ENCODE measurements around the gene NPDC1. TPM values are rescaled to one million over a fixed set of nuclear protein-coding genes. Genes with fewer than 3 reads are reported as not detected.
A peak's percentile ranks its signal among the peaks of the same experiment; 100 is the strongest.
"Not testable (repeated sequence)": the region's sequence is repeated elsewhere in the genome, so short reads cannot be mapped to it uniquely, and the experiment has no call there.

NPDC1 gene
- total RNA-seq, 1 donor from 2014 or later = 3.8 TPM

- Mint-ChIP-seq H3K4me3 (no peak overlapping the region), H3K4me1 (no peaks in the 10 kb centered on the region), H3K36me3 (no peaks in the 10 kb centered on the region), H3K9me3 (no peaks in the 10 kb centered on the region), H3K27ac (no peak overlapping the region), H3K27me3 (ENCODE audit: insufficient read depth, low read depth) (no peaks in the 10 kb centered on the region)
- H3K27me3 ChIP-seq = no peaks in the 10 kb centered on the region
- peak overlapping the region; percentile 22 for H3K4me2 ChIP-seq
- H4K20me1 ChIP-seq (ENCODE audit: low read depth) = no peaks in the 10 kb centered on the region
- H3F3A ChIP-seq (ENCODE audit: low read depth) = peaks cover 6% of the 10 kb centered on the region
- no peaks in the 10 kb centered on the region for H3K9me3 ChIP-seq (ENCODE audit: low read depth)
- no peak overlapping the region for H3K4me3 ChIP-seq
- no peak overlapping the region for H3K9ac ChIP-seq
- peak; percentile 82 for TF ChIP-seq CTCF (IDR thresholded peaks at IDR 0.05)
- TF ChIP-seq EZH2phosphoT487 (IDR thresholded peaks at IDR 0.05) = no peak
- TF ChIP-seq EZH2 (IDR thresholded peaks at IDR 0.05) = no peak
- H2AFZ ChIP-seq (replicated peaks) = no peak overlapping the region
- DNase-seq (ENCODE audit: low spot score) = peak; percentile 92
- H3K4me1 ChIP-seq = no peaks in the 10 kb centered on the region
- no peaks in the 10 kb centered on the region for H3K79me2 ChIP-seq (ENCODE audit: low read depth)
- H3K27ac ChIP-seq = no peak overlapping the region
- H3K36me3 ChIP-seq = no peaks in the 10 kb centered on the region
Measured at GRCh38 chr9:137034709-137035506, 11.1 kb downstream of the NPDC1 start.

GRCh38 chr9:137034039-137034708, 11.8 kb downstream of the NPDC1 start:
- H3K9me3 Mint-ChIP-seq = no peaks in the 10 kb centered on the region

GRCh38 chr9:137033481-137033880, 12.5 kb downstream of the NPDC1 start:
- H3K27me3 Mint-ChIP-seq (ENCODE audit: insufficient read depth, low read depth); H3K27ac ChIP-seq; H3K9ac ChIP-seq; H3K4me1 ChIP-seq; H3K27me3 ChIP-seq; H2AFZ ChIP-seq (replicated peaks); H3K4me3 Mint-ChIP-seq; DNase-seq (ENCODE audit: low spot score); H3K36me3 Mint-ChIP-seq; H3K79me2 ChIP-seq (ENCODE audit: low read depth); H3K9me3 ChIP-seq (ENCODE audit: low read depth); H3K4me2 ChIP-seq; H4K20me1 ChIP-seq (ENCODE audit: low read depth); H3K4me3 ChIP-seq; H3K36me3 ChIP-seq; H3K27ac Mint-ChIP-seq; H3K4me1 Mint-ChIP-seq; H3K9me3 Mint-ChIP-seq: not testable (repeated sequence)
- peaks cover 18% of the 10 kb centered on the region for H3F3A ChIP-seq (ENCODE audit: low read depth)

More at GRCh38 chr9:137034039-137034708, 11.8 kb downstream of the NPDC1 start:
- Histone ChIP-seq H3K4me3 (no peak overlapping the region), H3K27me3 (peaks cover 2% of the 10 kb centered on the region), H3K4me1 (no peaks in the 10 kb centered on the region), H3F3A (ENCODE audit: low read depth) (peaks cover 11% of the 10 kb centered on the region), H2AFZ (replicated peaks) (no peak overlapping the region), H4K20me1 (ENCODE audit: low read depth) (no peaks in the 10 kb centered on the region), H3K79me2 (ENCODE audit: low read depth) (no peaks in the 10 kb centered on the region), H3K4me2 (no peak overlapping the region), H3K36me3 (no peaks in the 10 kb centered on the region), H3K9ac (no peak overlapping the region), H3K27ac (no peak overlapping the region), H3K9me3 (ENCODE audit: low read depth) (no peaks in the 10 kb centered on the region)
- H3K36me3 Mint-ChIP-seq = no peaks in the 10 kb centered on the region
- H3K4me1 Mint-ChIP-seq = peaks cover 5% of the 10 kb centered on the region
- H3K4me3 Mint-ChIP-seq = no peak overlapping the region
- no peak overlapping the region for H3K27ac Mint-ChIP-seq
- no peak for DNase-seq (ENCODE audit: low spot score)
- TF ChIP-seq EZH2 (IDR thresholded peaks at IDR 0.05) = no peak
- no peak for TF ChIP-seq EZH2phosphoT487 (IDR thresholded peaks at IDR 0.05)
- no peak for TF ChIP-seq CTCF (IDR thresholded peaks at IDR 0.05)
- no peaks in the 10 kb centered on the region for H3K27me3 Mint-ChIP-seq (ENCODE audit: insufficient read depth, low read depth)

GRCh38 chr9:137032858-137033257, 13.1 kb downstream of the NPDC1 start:
- H3K36me3 Mint-ChIP-seq = no peaks in the 10 kb centered on the region
- no peak overlapping the region for H3K4me3 Mint-ChIP-seq
- no peak for DNase-seq (ENCODE audit: low spot score)
- Histone ChIP-seq H3K27ac (no peak overlapping the region), H3K9ac (no peak overlapping the region), H3K4me1 (no peaks in the 10 kb centered on the region), H2AFZ (replicated peaks) (no peak overlapping the region), H3K36me3 (no peaks in the 10 kb centered on the region), H3K4me2 (no peak overlapping the region), H3K9me3 (ENCODE audit: low read depth) (no peaks in the 10 kb centered on the region), H4K20me1 (ENCODE audit: low read depth) (no peaks in the 10 kb centered on the region), H3F3A (ENCODE audit: low read depth) (peaks cover 20% of the 10 kb centered on the region), H3K4me3 (no peak overlapping the region), H3K27me3 (peaks cover 11% of the 10 kb centered on the region), H3K79me2 (ENCODE audit: low read depth) (no peaks in the 10 kb centered on the region)
- TF ChIP-seq EZH2 (IDR thresholded peaks at IDR 0.05) (no peak), EZH2phosphoT487 (IDR thresholded peaks at IDR 0.05) (no peak), CTCF (IDR thresholded peaks at IDR 0.05) (no peak)
- H3K9me3 Mint-ChIP-seq = no peaks in the 10 kb centered on the region
- H3K4me1 Mint-ChIP-seq = peaks cover 5% of the 10 kb centered on the region
- no peaks in the 10 kb centered on the region for H3K27me3 Mint-ChIP-seq (ENCODE audit: insufficient read depth, low read depth)
- H3K27ac Mint-ChIP-seq = no peak overlapping the region
